ENCODE results near the gene SH3GL1.

DNA sequence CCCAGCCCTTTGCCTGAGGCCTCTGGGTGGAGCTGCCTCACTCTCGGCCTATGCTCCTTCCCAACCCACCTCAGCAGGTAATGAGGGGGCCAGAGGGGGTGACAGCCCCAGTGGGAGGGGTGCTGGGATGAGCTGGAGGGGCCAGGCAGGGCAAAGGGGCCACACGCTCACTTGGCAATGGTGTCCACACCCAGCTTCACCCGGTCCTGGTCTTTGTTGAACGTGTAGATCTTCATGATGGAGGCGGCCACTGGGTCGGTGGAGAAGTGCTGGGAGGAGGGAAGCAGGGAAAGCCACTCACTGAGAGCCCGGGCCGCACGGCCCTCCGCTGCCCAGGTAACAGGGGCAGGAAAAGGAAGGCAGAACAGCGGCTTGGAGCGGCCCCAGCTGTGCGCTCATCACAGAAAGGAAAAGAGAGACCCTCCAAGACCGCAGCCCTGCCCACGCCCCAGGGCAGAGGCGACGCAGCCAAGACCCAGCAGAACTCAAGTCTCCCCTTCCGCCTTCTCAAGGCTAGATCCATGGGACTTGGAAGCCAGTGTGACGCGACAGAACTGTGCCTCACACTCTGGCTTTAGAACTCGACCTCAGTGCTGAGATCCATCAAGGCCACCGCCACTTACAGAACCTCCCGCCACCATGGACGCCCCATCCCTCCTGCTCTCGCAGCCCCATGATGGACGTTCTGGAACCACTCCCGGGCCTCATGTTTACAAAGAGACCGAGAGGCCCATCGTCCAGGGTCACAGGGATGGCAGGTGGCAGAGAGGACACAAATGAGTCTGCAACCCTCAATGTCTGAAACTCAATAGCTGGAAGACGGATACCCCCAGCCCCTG is 48.0 kb upstream of the SH3GL1 start:
- TF ChIP-seq, protein P1, sequence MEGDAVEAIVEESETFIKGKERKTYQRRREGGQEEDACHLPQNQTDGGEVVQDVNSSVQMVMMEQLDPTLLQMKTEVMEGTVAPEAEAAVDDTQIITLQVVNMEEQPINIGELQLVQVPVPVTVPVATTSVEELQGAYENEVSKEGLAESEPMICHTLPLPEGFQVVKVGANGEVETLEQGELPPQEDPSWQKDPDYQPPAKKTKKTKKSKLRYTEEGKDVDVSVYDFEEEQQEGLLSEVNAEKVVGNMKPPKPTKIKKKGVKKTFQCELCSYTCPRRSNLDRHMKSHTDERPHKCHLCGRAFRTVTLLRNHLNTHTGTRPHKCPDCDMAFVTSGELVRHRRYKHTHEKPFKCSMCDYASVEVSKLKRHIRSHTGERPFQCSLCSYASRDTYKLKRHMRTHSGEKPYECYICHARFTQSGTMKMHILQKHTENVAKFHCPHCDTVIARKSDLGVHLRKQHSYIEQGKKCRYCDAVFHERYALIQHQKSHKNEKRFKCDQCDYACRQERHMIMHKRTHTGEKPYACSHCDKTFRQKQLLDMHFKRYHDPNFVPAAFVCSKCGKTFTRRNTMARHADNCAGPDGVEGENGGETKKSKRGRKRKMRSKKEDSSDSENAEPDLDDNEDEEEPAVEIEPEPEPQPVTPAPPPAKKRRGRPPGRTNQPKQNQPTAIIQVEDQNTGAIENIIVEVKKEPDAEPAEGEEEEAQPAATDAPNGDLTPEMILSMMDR (IDR thresholded peaks at IDR 0.05): no peak
- no peak for TF ChIP-seq POLR2A (IDR thresholded peaks at IDR 0.05)

All from sigmoid colon (tissue), 3 donors.